Left lung (tissue), 10 donors: ENCODE data around the gene GYPC. TPM values are rescaled to one million over a fixed set of nuclear protein-coding genes. Genes with fewer than 3 reads are reported as not detected.
"Not testable (repeated sequence)": the region's sequence is repeated elsewhere in the genome, so short reads cannot be mapped to it uniquely, and the experiment has no call there.

ENCODE experiments used
- ATAC-seq: fragments of 200-7000 bp; cut with Tn5 transposase; one replicate; pipeline ENCODE4 v1.9.1; 2020; ENCODE audit warnings: moderate library complexity
- DNase-seq, 4 donors: peaks; one replicate each; pipeline ENCODE4 v3.0.0-alpha.2; 2013 to 2020
- H3K27ac ChIP-seq, 2 donors: fragments of 200-600 bp; sonication (generic) in 1 of 2; one replicate each; pipeline versions ENCODE4 v1.5.0 to v1.8.0; 2020 to 2021
- H3K27me3 ChIP-seq, 2 donors: fragments of 200-600 bp; sonication (generic) in 1 of 2; one replicate each; pipeline versions ENCODE4 v1.5.0 to v1.8.0; 2020 to 2021
- H3K36me3 ChIP-seq, 2 donors: fragments of 200-600 bp; sonication (generic) in 1 of 2; one replicate each; pipeline versions ENCODE4 v1.5.0 to v1.8.0; 2020 to 2021
- H3K4me1 ChIP-seq, 2 donors: fragments of 200-600 bp; one replicate each; pipeline ENCODE4 v1.8.0; 2021
- H3K4me3 ChIP-seq, 2 donors: fragments of 200-600 bp; sonication (generic) in 1 of 2; one replicate each; pipeline versions ENCODE4 v1.5.0 to v1.8.0; 2020 to 2021; ENCODE audit warnings: mild to moderate bottlenecking in 1 of 2
- H3K9me3 ChIP-seq, 2 donors: fragments of 200-600 bp; sonication (generic) in 1 of 2; one replicate each; pipeline versions ENCODE4 v1.5.0 to v1.8.0; 2020 to 2021
- CTCF ChIP-seq, 2 donors: fragments of 200-600 bp; sonication (generic) in 1 of 2; IDR thresholded peaks; one replicate each; pipeline versions ENCODE4 v1.5.0 to v1.8.0; 2021; ENCODE audit warnings: antibody characterized with exemption in 2 of 2
- intact Hi-C, 2 donors: fragments of 100-400 bp; cut with DNase I; formaldehyde crosslinking; loops; one replicate each; pipeline versions ENCODE4 v1.11.2 to v1.14.2; 2022
- polyA plus RNA-seq, 6 donors: library from polyadenylated mRNA; unstranded; fragments of 120-200 nt; gene quantifications; one replicate each; pipeline ENCODE4 v1.2.1, GENCODE V29; 2013; ENCODE audit not compliant: insufficient read length in 6 of 6
- total RNA-seq, 2 donors: library from RNA; stranded (reverse); fragmentation: NEBNext Ultra II Directional; extraction: Animal tissue kit (Norgen Biotek cat#: 25700); gene quantifications; one replicate each; pipeline ENCODE4 v1.2.1, GENCODE V29; 2021
- donor health status: DM: no; HTN: yes; CAD: no.
- donor health status: DM: no; HTN: no; CAD: no.

The GYPC gene
- total and polyA plus RNA-seq, 8 donors, result 44.0 to 92.8 (median 73.9) TPM

GRCh38 chr2:126715576-126716406 lies 59.8 kb downstream of the GYPC start:
- Histone ChIP-seq H3K4me3 (no peak overlapping the region), H3K27ac (no peak overlapping the region), H3K36me3 (no peaks in the 10 kb centered on the region), H3K9me3 (no peaks in the 10 kb centered on the region), H3K4me1 (peaks cover 0 to 13% of the 10 kb centered on the region in 2 donors), H3K27me3 (no peaks in the 10 kb centered on the region)
- DNase-seq (no peak), ATAC-seq (no peak)
- intact Hi-C loops, result no loop called here
- TF ChIP-seq CTCF (IDR thresholded peaks at IDR 0.05), result no peak

GRCh38 chr2:126717277-126717676 lies 61.3 kb downstream of the GYPC start:
- H3K27me3 ChIP-seq, H3K27ac ChIP-seq, H3K9me3 ChIP-seq, DNase-seq, ATAC-seq, intact Hi-C loops, H3K36me3 ChIP-seq, H3K4me3 ChIP-seq: not testable (repeated sequence)
- H3K4me1 ChIP-seq, result peaks cover 0 to 13% of the 10 kb centered on the region in 2 donors

- intact Hi-C loops, result no loop called here
- Histone ChIP-seq H3K9me3 (no peaks in the 10 kb centered on the region), H3K4me1 (peaks cover 0 to 13% of the 10 kb centered on the region in 2 donors), H3K27me3 (no peaks in the 10 kb centered on the region), H3K27ac (no peak overlapping the region), H3K4me3 (no peak overlapping the region), H3K36me3 (no peaks in the 10 kb centered on the region)
- no peak for ATAC-seq
- no peak for TF ChIP-seq CTCF (IDR thresholded peaks at IDR 0.05)
- no peak for DNase-seq
These were observed 62.0 kb downstream of the GYPC start for GRCh38 chr2:126717928-126718327.

- no peak for TF ChIP-seq CTCF (IDR thresholded peaks at IDR 0.05)
- Histone ChIP-seq H3K4me1 (peaks cover 0 to 13% of the 10 kb centered on the region in 2 donors), H3K9me3 (no peaks in the 10 kb centered on the region), H3K27ac (no peak overlapping the region), H3K4me3 (no peak overlapping the region), H3K36me3 (no peaks in the 10 kb centered on the region), H3K27me3 (no peaks in the 10 kb centered on the region)
- intact Hi-C loops, result no loop called here
- DNase-seq (no peak), ATAC-seq (no peak)
These were observed 63.4 kb downstream of the GYPC start for GRCh38 chr2:126719191-126719832.

GRCh38 chr2:126719833-126720351 lies 63.9 kb downstream of the GYPC start:
- Histone ChIP-seq H3K9me3 (peaks cover 0 to 6% of the 10 kb centered on the region in 2 donors), H3K27ac (no peak overlapping the region), H3K4me3 (no peak overlapping the region), H3K27me3 (no peaks in the 10 kb centered on the region), H3K36me3 (no peaks in the 10 kb centered on the region), H3K4me1 (peaks cover 0 to 13% of the 10 kb centered on the region in 2 donors)
- no peak for DNase-seq
- peak; percentile 13 for ATAC-seq
- intact Hi-C loops, result no loop called here
- no peak for TF ChIP-seq CTCF (IDR thresholded peaks at IDR 0.05)
